Endothelial cell of umbilical vein (primary cell): ENCODE data around the gene METTL16. TPM values are rescaled to one million over a fixed set of nuclear protein-coding genes. Genes with fewer than 3 reads are reported as not detected.
"Not testable (repeated sequence)": the region's sequence is repeated elsewhere in the genome, so short reads cannot be mapped to it uniquely, and the experiment has no call there.

ENCODE experiments used
- BruUV-seq: library from RNA; stranded (reverse); fragments of 400-500 nt; replicated peaks from 2 replicates; lab custom pipeline; 2021; lab: Mats Ljungman, UMichigan
- CTCF ChIA-PET: fragments of 300-600, 350-600 bp; sonication (Branson Sonifier 250); formaldehyde crosslinking; loops from one replicate; lab custom pipeline; 2021; ENCODE audit warnings: antibody characterized with exemption, inconsistent platforms; lab: Charles Lee
- POLR2A ChIA-PET: fragments of 300-600, 350-600 bp; sonication (Branson Sonifier 250); formaldehyde crosslinking; loops from one replicate; lab custom pipeline; 2021; ENCODE audit warnings: antibody characterized with exemption, inconsistent platforms; lab: Charles Lee
- DNase-seq: peaks from one replicate; pipeline ENCODE4 v3.0.0-alpha.2; 2011; ENCODE audit warnings: low read depth, low spot score
- FAIRE-seq: peaks from 2 replicates; lab custom pipeline; 2011; peaks lifted over from hg19 to GRCh38; lab: Jason Lieb, UNC
- H2AFZ ChIP-seq: 2 replicates; pipeline ENCODE4 v1.6.0; 2012; ENCODE audit warnings: low read depth, low read length, control low read depth, inconsistent platforms
- H3K27ac ChIP-seq: 2 replicates; pipeline ENCODE4 v1.5.1; 2011; ENCODE audit warnings: low read depth, mild to moderate bottlenecking, control low read depth, low read length, moderate library complexity; ENCODE audit not compliant: insufficient read depth
- H3K27me3 ChIP-seq, 2 experiments: 2 replicates each; pipeline versions ENCODE4 v1.6.0 to v1.6.1; 2011; ENCODE audit warnings: low read length in 2 of 2, mixed read lengths in 1 of 2; ENCODE audit not compliant: control insufficient read depth in 2 of 2, insufficient read depth in 2 of 2
- H3K36me3 ChIP-seq, 2 experiments: 2 replicates in 1 of 2; 3 replicates in 1 of 2; pipeline ENCODE4 v1.5.1; 2011; ENCODE audit warnings: low read length in 2 of 2, mild to moderate bottlenecking in 1 of 2, moderate library complexity in 1 of 2; ENCODE audit not compliant: control insufficient read depth in 2 of 2, insufficient read depth in 2 of 2; ENCODE audit errors: extremely low read depth in 1 of 2
- H3K4me1 ChIP-seq: 3 replicates; pipeline ENCODE4 v1.5.1; 2011; ENCODE audit warnings: mild to moderate bottlenecking, low read length; ENCODE audit not compliant: control insufficient read depth, insufficient read depth; ENCODE audit errors: extremely low read depth
- H3K4me2 ChIP-seq: 2 replicates; pipeline ENCODE4 v1.6.1; 2011; ENCODE audit warnings: low read length, control low read depth, mixed read lengths; ENCODE audit not compliant: insufficient read depth
- H3K4me3 ChIP-seq, 3 experiments: fragments of 200-600 bp in 1 of 3; sonication (generic), shearing (Covaris generic) in 1 of 3; replicated peaks in 1 of 3; 2 replicates each; pipeline ENCODE4 v1.5.1; 2011 to 2016; ENCODE audit warnings: control low read depth in 3 of 3, low read length in 3 of 3, mild to moderate bottlenecking in 2 of 3, inconsistent platforms in 1 of 3, low read depth in 1 of 3, moderate library complexity in 1 of 3; ENCODE audit not compliant: insufficient read depth in 1 of 3
- H3K79me2 ChIP-seq: 2 replicates; pipeline ENCODE4 v1.6.0; 2012; ENCODE audit warnings: low read length, inconsistent platforms; ENCODE audit not compliant: control insufficient read depth, insufficient read depth
- H3K9ac ChIP-seq: replicated peaks from 2 replicates; pipeline ENCODE3; 2011; ENCODE audit warnings: low read length, control low read depth; ENCODE audit not compliant: insufficient read depth; ENCODE audit errors: extremely low read depth
- H3K9me1 ChIP-seq: replicated peaks from 3 replicates; pipeline ENCODE4 v1.6.0; 2011; ENCODE audit warnings: mild to moderate bottlenecking, low read length; ENCODE audit not compliant: control insufficient read depth, insufficient read depth; ENCODE audit errors: extremely low read depth
- H3K9me3 ChIP-seq: replicated peaks from 2 replicates; pipeline ENCODE4 v1.5.1; 2012; ENCODE audit warnings: low read length, inconsistent platforms; ENCODE audit not compliant: control insufficient read depth, insufficient read depth
- H4K20me1 ChIP-seq: replicated peaks from 2 replicates; pipeline ENCODE3; 2011; ENCODE audit warnings: mild to moderate bottlenecking, low read length; ENCODE audit not compliant: control insufficient read depth, insufficient read depth; ENCODE audit errors: extremely low read depth
- CTCF ChIP-seq, 2 donors: IDR thresholded peaks; 1 replicate in 1 of 2; 2 replicates in 1 of 2; pipeline ENCODE4 v1.5.1; 2011; ENCODE audit warnings: low read length in 2 of 2, mild to moderate bottlenecking in 2 of 2, moderate library complexity in 2 of 2, control low read depth in 1 of 2, inconsistent platforms in 1 of 2, low read depth in 1 of 2; ENCODE audit not compliant: insufficient read depth in 1 of 2; ENCODE audit errors: extremely low read depth in 1 of 2
- EZH2 ChIP-seq: IDR thresholded peaks from 2 replicates; pipeline ENCODE4 v1.6.1; 2012; ENCODE audit warnings: borderline replicate concordance, low read depth, mild to moderate bottlenecking, moderate library complexity, low read length, inconsistent platforms; ENCODE audit not compliant: severe bottlenecking
- FOS ChIP-seq: IDR thresholded peaks from 2 replicates; pipeline ENCODE4 v1.6.1; 2011; ENCODE audit warnings: mild to moderate bottlenecking, low read length, moderate library complexity, borderline replicate concordance; ENCODE audit not compliant: insufficient read depth
- GATA2 ChIP-seq: IDR thresholded peaks from 2 replicates; pipeline ENCODE4 v1.7.0; 2011; ENCODE audit warnings: low read depth, mild to moderate bottlenecking, moderate library complexity, mixed read lengths, low read length; ENCODE audit not compliant: insufficient read length, insufficient read depth
- JUN ChIP-seq: IDR thresholded peaks from 2 replicates; pipeline ENCODE4 v1.6.1; 2011; ENCODE audit warnings: borderline replicate concordance, low read depth; ENCODE audit not compliant: insufficient read length, insufficient read depth
- MAX ChIP-seq: IDR thresholded peaks from 2 replicates; pipeline ENCODE4 v1.6.1; 2011; ENCODE audit not compliant: insufficient read depth, insufficient read length
- MYC ChIP-seq: IDR thresholded peaks from one replicate; pipeline ENCODE4 v1.6.1; 2011; ENCODE audit warnings: mild to moderate bottlenecking, low read depth, low read length
- POLR2A ChIP-seq: IDR thresholded peaks from 2 replicates; pipeline ENCODE4 v1.6.1; 2012; ENCODE audit warnings: low read depth, mild to moderate bottlenecking, control low read depth, low read length
- POLR2AphosphoS5 ChIP-seq: IDR thresholded peaks from 2 replicates; pipeline ENCODE4 v1.6.1; 2012; ENCODE audit warnings: low read depth, mild to moderate bottlenecking, control low read depth, low read length, moderate library complexity; ENCODE audit not compliant: insufficient read depth
- dilution Hi-C: fragments of 300-500 bp; cut with MboI; formaldehyde crosslinking; loops from one replicate; pipeline ENCODE4 v1.15.0; 2019; ENCODE audit warnings: low sequenced_read_pairs; ENCODE audit not compliant: extremely low pct_ligation_motif_present
- intact Hi-C: fragments of 100-400 bp; cut with micrococcal nuclease; formaldehyde crosslinking; loops from one replicate; pipeline ENCODE4 v1.10.0; 2022
- polyA plus RNA-seq, 4 experiments: library from polyadenylated mRNA; depleted of rRNA in 3 of 4; stranded (reverse) in 3 of 4; unstranded in 1 of 4; fragments of >200 nt; gene quantifications; 2 replicates each; pipeline versions ENCODE4 v1.2.1 to v1.2.3, GENCODE V29; 2011 to 2012; ENCODE audit warnings: missing spikeins in 1 of 4
- total RNA-seq: library from RNA; stranded (reverse); gene quantifications from 2 replicates; pipeline ENCODE4 v1.2.3, GENCODE V29; 2021

The METTL16 gene
- total and polyA plus RNA-seq, 2 donors (not counting 3 experiments of a cell fraction or from before 2014, with no cell fraction given): 11.0 to 24.7 TPM

DNA sequence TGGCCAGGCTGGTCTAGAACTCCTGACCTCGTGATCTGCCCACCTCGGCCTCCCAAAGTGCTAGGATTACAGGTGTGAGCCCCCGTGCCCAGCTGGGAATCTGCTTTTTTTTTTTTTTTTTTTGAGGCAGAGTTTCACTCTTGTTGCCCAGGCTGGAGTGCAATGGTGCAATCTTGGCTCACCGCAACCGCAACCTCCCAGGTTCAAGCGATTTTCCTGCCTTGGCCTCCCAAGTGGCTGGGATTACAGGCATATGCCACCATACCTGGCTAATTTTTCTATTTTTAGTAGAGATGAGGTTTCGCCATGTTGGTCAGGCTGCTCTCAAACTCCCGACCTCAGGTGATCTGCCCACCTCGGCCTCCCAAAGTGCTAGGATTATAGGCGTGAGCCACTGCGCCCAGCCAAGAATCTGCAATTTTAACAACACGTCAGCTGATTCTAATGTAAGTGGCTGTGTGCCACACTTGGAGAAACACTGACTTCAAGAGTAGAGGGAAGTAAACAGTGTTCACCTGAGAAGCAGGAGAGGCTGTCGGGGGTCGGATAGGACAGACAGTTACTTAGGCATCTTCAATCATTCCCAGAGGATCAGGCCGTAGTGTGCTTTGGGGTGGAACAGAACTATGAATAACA lies 10.2 kb upstream of the METTL16 start:
- H3K9me1 ChIP-seq, dilution Hi-C loops, H3K27ac ChIP-seq, FAIRE-seq, intact Hi-C loops, H3K4me3 ChIP-seq, H3K9ac ChIP-seq, H2AFZ ChIP-seq, DNase-seq, H4K20me1 ChIP-seq, H3K4me2 ChIP-seq, H3K36me3 ChIP-seq, H3K79me2 ChIP-seq, H3K27me3 ChIP-seq, H3K4me1 ChIP-seq, BruUV-seq, H3K9me3 ChIP-seq: not testable (repeated sequence)
- ChIA-PET CTCF (interaction anchor here (0.8 to 1.0 kb wide), 2 partner anchors 10 to 35 kb away, joined by 3 to 4 read pairs; partner anchors contain the start of gene METTL16), POLR2A (interaction anchor here (1.0 kb wide), 1 partner anchor 10 kb away, joined by 3 read pairs; the partner anchor contains the start of gene METTL16)

- no TSS peak for BruUV-seq
- ChIA-PET POLR2A (interaction anchor here (1.0 kb wide), 1 partner anchor 10 kb away, joined by 3 read pairs; the partner anchor contains the start of gene METTL16), CTCF (interaction anchor here (1.0 kb wide), 1 partner anchor 10 kb away, joined by 4 read pairs; the partner anchor contains the start of gene METTL16)
- H2AFZ ChIP-seq: no peak overlapping the region
- intact Hi-C loops (no loop called here), dilution Hi-C loops (no loop called here)
- no peak overlapping the region for H3K4me2 ChIP-seq
- H3K9me3 ChIP-seq: no peaks in the 10 kb centered on the region
- TF ChIP-seq POLR2A: no peak
- TF ChIP-seq GATA2: no peak
- TF ChIP-seq FOS: no peak
- TF ChIP-seq CTCF (IDR thresholded peaks at IDR 0.05; ENCODE audit: extremely low read depth in 1 of 2, insufficient read depth in 1 of 2, low read depth in 1 of 2, low read length in 2 of 2): no peak
- TF ChIP-seq MAX: no peak
- TF ChIP-seq POLR2AphosphoS5: no peak
- no peak for TF ChIP-seq MYC
- no peak for TF ChIP-seq JUN
- TF ChIP-seq EZH2: no peak
- no peak for FAIRE-seq
- no peaks in the 10 kb centered on the region for H3K9me1 ChIP-seq
- no peaks in the 10 kb centered on the region for H4K20me1 ChIP-seq
- H3K27me3 ChIP-seq: no peaks in the 10 kb centered on the region
- H3K4me3 ChIP-seq: no peak overlapping the region
- H3K36me3 ChIP-seq: no peaks in the 10 kb centered on the region
- no peak for DNase-seq
- H3K79me2 ChIP-seq: no peaks in the 10 kb centered on the region
- no peak overlapping the region for H3K9ac ChIP-seq
- no peak overlapping the region for H3K27ac ChIP-seq
- no peaks in the 10 kb centered on the region for H3K4me1 ChIP-seq
Observed at GRCh38 chr17:2521257-2521656, 9.6 kb upstream of the METTL16 start.
